HepG2 (cell line): ENCODE measurements around the gene AMPD2. TPM values are rescaled to one million over a fixed set of nuclear protein-coding genes. Genes with fewer than 3 reads are reported as not detected.

ENCODE experiments used
- ATAC-seq: fragments of 200-7000 bp; cut with Tn5 transposase; 3 replicates; pipeline ENCODE4 v1.9.1; 2020; ENCODE audit warnings: mild to moderate bottlenecking, moderate library complexity
- BruUV-seq: library from RNA; stranded (reverse); fragments of 400-500 nt; replicated peaks from 2 replicates; lab custom pipeline; 2021; lab: Mats Ljungman, UMichigan
- CTCF ChIA-PET: fragments of 300-600 bp; formaldehyde crosslinking; extraction: SDS; loops from one replicate; lab custom pipeline; 2021; ENCODE audit warnings: low total read pairs, inconsistent platforms, low intra/inter-chr PET ratio; lab: Yijun Ruan, JAX
- POLR2A ChIA-PET: fragments of 350-600 bp; sonication (Branson Sonifier 250); formaldehyde crosslinking; loops from one replicate; lab custom pipeline; 2020; ENCODE audit warnings: antibody characterized with exemption, inconsistent platforms; lab: Yijun Ruan, JAX
- DNase-seq: peaks from one replicate; pipeline ENCODE4 v3.0.0-alpha.2; 2015; ENCODE audit warnings: low spot score
- FAIRE-seq: peaks from 3 replicates; lab custom pipeline; 2011; peaks lifted over from hg19 to GRCh38; lab: Jason Lieb, UNC
- H2AFZ ChIP-seq: one replicate; pipeline ENCODE4 v1.6.1; 2011; ENCODE audit warnings: low read length, inconsistent platforms
- H3K27ac ChIP-seq: fragments of 300-600 bp; 3 replicates; pipeline ENCODE4 v1.8.0; 2011; ENCODE audit warnings: mixed run types, mild to moderate bottlenecking, mixed read lengths, low read length, inconsistent platforms; ENCODE audit not compliant: insufficient read depth; ENCODE audit errors: extremely low read length
- H3K27me3 ChIP-seq, 2 experiments: fragments of 200-600 bp in 1 of 2; 2 replicates in 1 of 2; 3 replicates in 1 of 2; pipeline versions ENCODE4 v1.6.0 to v1.8.0; 2011; ENCODE audit warnings: low read length in 2 of 2, mild to moderate bottlenecking in 2 of 2, moderate library complexity in 2 of 2, inconsistent platforms in 1 of 2; ENCODE audit not compliant: insufficient read depth in 2 of 2, control insufficient read depth in 1 of 2
- H3K36me3 ChIP-seq, 2 experiments: fragments of 200-600 bp in 1 of 2; replicated peaks in 1 of 2; 2 replicates in 1 of 2; 3 replicates in 1 of 2; pipeline versions ENCODE4 v1.5.1 to v1.8.0; 2011; ENCODE audit warnings: low read length in 2 of 2, inconsistent platforms in 1 of 2; ENCODE audit not compliant: insufficient read depth in 2 of 2, control insufficient read depth in 1 of 2
- H3K4me1 ChIP-seq: 2 replicates; pipeline ENCODE4 v1.5.1; 2012; ENCODE audit warnings: low read length, inconsistent platforms; ENCODE audit not compliant: insufficient read depth
- H3K4me2 ChIP-seq: 2 replicates; pipeline ENCODE4 v1.6.0; 2011; ENCODE audit warnings: low read depth, low read length, inconsistent platforms
- H3K4me3 ChIP-seq, 3 experiments: fragments of 200-600 bp in 1 of 3; sonication (generic), shearing (Covaris generic) in 1 of 3; replicated peaks in 1 of 3; 2 replicates each; pipeline ENCODE4 v1.5.1; 2011 to 2016; ENCODE audit warnings: low read length in 3 of 3, inconsistent platforms in 2 of 3, low read depth in 2 of 3, mild to moderate bottlenecking in 2 of 3, control low read depth in 1 of 3, mixed read lengths in 1 of 3; ENCODE audit not compliant: insufficient read depth in 1 of 3
- H3K79me2 ChIP-seq: one replicate; pipeline ENCODE4 v1.6.1; 2011; ENCODE audit warnings: low read length, inconsistent platforms; ENCODE audit not compliant: insufficient read depth
- H3K9ac ChIP-seq: 2 replicates; pipeline ENCODE4 v1.6.0; 2011; ENCODE audit warnings: mild to moderate bottlenecking, low read depth, low read length, inconsistent platforms; ENCODE audit not compliant: insufficient read depth
- H3K9me3 ChIP-seq: 2 replicates; pipeline ENCODE4 v1.5.1; 2012; ENCODE audit warnings: mild to moderate bottlenecking, low read length
- H4K20me1 ChIP-seq: 2 replicates; pipeline ENCODE4 v1.6.0; 2011; ENCODE audit warnings: inconsistent platforms, mild to moderate bottlenecking, low read length, moderate library complexity; ENCODE audit not compliant: insufficient read depth
- GPBP1L1 ChIP-seq: sonication (generic); formaldehyde crosslinking; IDR thresholded peaks from 2 replicates; pipeline ENCODE4 v1.5.0; 2020; ENCODE audit warnings: mild to moderate bottlenecking, missing genetic modification reagents
- KDM3A ChIP-seq: IDR thresholded peaks from 2 replicates; pipeline ENCODE4 v1.6.1; 2018; ENCODE audit warnings: low read depth, missing compliant biosample characterization
- MIER3 ChIP-seq: IDR thresholded peaks from 2 replicates; pipeline ENCODE4 v1.6.1; 2016; ENCODE audit warnings: missing compliant biosample characterization, borderline replicate concordance
- SALL2 ChIP-seq: sonication (generic); formaldehyde crosslinking; IDR thresholded peaks from 2 replicates; pipeline ENCODE4 v1.8.1; 2023; ENCODE audit warnings: mild to moderate bottlenecking, missing genetic modification reagents, inconsistent platforms
- ZNF547 ChIP-seq: sonication (generic); formaldehyde crosslinking; IDR thresholded peaks from 2 replicates; pipeline ENCODE4 v1.5.1; 2020; ENCODE audit warnings: mild to moderate bottlenecking, missing genetic modification reagents
- ZNF577 ChIP-seq: sonication (generic); formaldehyde crosslinking; IDR thresholded peaks from 2 replicates; pipeline ENCODE4 v1.4.0; 2020; ENCODE audit warnings: mild to moderate bottlenecking, low read depth, missing genetic modification reagents, borderline replicate concordance
- ZSCAN31 ChIP-seq: sonication (generic); formaldehyde crosslinking; IDR thresholded peaks from 2 replicates; pipeline ENCODE4 v1.5.0; 2020; ENCODE audit warnings: low read depth, mild to moderate bottlenecking, missing genetic modification reagents
- WGBS: methylation state at CpG from one replicate; pipeline ENCODE4 v1.1.6; 2017; ENCODE audit warnings: low lambda C conversion rate; 5-methylcytosine and 5-hydroxymethylcytosine counted together
- in situ Hi-C: cut with HindIII; loops from 2 replicates; pipeline ENCODE4 v1.10.0; 2017; ENCODE audit warnings: low pct_unique_long_range_greater_than_20kb; ENCODE audit not compliant: extremely low pct_ligation_motif_present
- intact Hi-C: fragments of 100-400 bp; cut with micrococcal nuclease; formaldehyde crosslinking; loops from one replicate; pipeline ENCODE4 v1.10.0; 2022; ENCODE audit not compliant: unreplicated experiment
- polyA plus RNA-seq, 8 experiments: library from polyadenylated mRNA; depleted of rRNA in 3 of 8; stranded (reverse) in 7 of 8; unstranded in 1 of 8; fragments of >200 nt; fragmentation: Illumina TruSeq in 4 of 8; extraction: Trizol in 4 of 8; gene quantifications; 2 replicates each; pipeline versions ENCODE4 v1.2.1 to v1.2.3, GENCODE V29; 2011 to 2016; ENCODE audit warnings: low read depth in 4 of 8, missing spikeins in 1 of 8, mixed read lengths in 1 of 8; ENCODE audit not compliant: insufficient read depth in 1 of 8
- total RNA-seq, 5 experiments: library from RNA; depleted of rRNA; stranded (reverse); fragments of >200 nt; fragmentation: Illumina TruSeq; extraction: Trizol; gene quantifications; 2 replicates each; pipeline ENCODE4 v1.2.3, GENCODE V29; 2016; ENCODE audit warnings: low read depth in 1 of 5

Gene AMPD2
- total and polyA plus RNA-seq, 2 of the 13 experiments (the other 11 are each of a cell fraction or from before 2014, with no cell fraction given): 62.3 to 82.0 TPM

GRCh38 chr1:109657970-109658369 lies 38.3 kb downstream of the AMPD2 start:
- POLR2A ChIA-PET: no interaction called here
- intact Hi-C loops: loop anchor here (5.0 kb wide), 1 partner anchor 114 kb away; no protein-coding TSS in a partner anchor
- no peak for TF ChIP-seq ZNF547 (CRISPR knock-in tag)
- TF ChIP-seq, all 625 proteins: peak for 0
- H3K9ac ChIP-seq: no peak overlapping the region
- no peak overlapping the region for H2AFZ ChIP-seq
- H3K4me2 ChIP-seq: no peak overlapping the region
- DNase-seq (no peak), FAIRE-seq (no peak), ATAC-seq (no peak)
- 93% methylated on average over 7 of the region's 7 CpGs for WGBS
- BruUV-seq: no TSS peak
- no peak overlapping the region for H3K27ac ChIP-seq
- H4K20me1 ChIP-seq: no peaks in the 10 kb centered on the region
- H3K36me3 ChIP-seq: no peaks in the 10 kb centered on the region; a peak in 2 of 5 replicates
- peaks cover 35% of the 10 kb centered on the region for H3K4me1 ChIP-seq
- H3K27me3 ChIP-seq: 0 out of 5 replicates have a peak, but pooled peaks cover 0 to 4% of the 10 kb centered on the region in 2 experiments
- H3K79me2 ChIP-seq: no peaks in the 10 kb centered on the region
- in situ Hi-C loops: no loop called here
- CTCF ChIA-PET: no interaction called here
- no peaks in the 10 kb centered on the region for H3K9me3 ChIP-seq
- H3K4me3 ChIP-seq: no peak overlapping the region

GRCh38 chr1:109658533-109659042 lies 39.0 kb downstream of the AMPD2 start:
- peaks cover 35% of the 10 kb centered on the region for H3K4me1 ChIP-seq
- ChIA-PET CTCF (no interaction called here), POLR2A (no interaction called here)
- intact Hi-C loops (loop anchor here (5.0 kb wide), 1 partner anchor 114 kb away; no protein-coding TSS in a partner anchor), in situ Hi-C loops (no loop called here)
- H3K4me2 ChIP-seq: no peak overlapping the region
- H3K9ac ChIP-seq: no peak overlapping the region
- H3K27ac ChIP-seq: no peak overlapping the region
- no peaks in the 10 kb centered on the region for H3K79me2 ChIP-seq
- WGBS: 59% methylated on average over 3 of the region's 3 CpGs
- no peak for TF ChIP-seq KDM3A (CRISPR knock-in tag)
- TF ChIP-seq MIER3 (CRISPR knock-in tag): no peak
- TF ChIP-seq GPBP1L1 (CRISPR knock-in tag): no peak
- no peak for TF ChIP-seq SALL2 (CRISPR knock-in tag)
- TF ChIP-seq ZNF577 (CRISPR knock-in tag): no peak
- no peak for TF ChIP-seq ZSCAN31 (CRISPR knock-in tag)
- no peak overlapping the region for H2AFZ ChIP-seq
- no TSS peak for BruUV-seq
- no peaks in the 10 kb centered on the region for H4K20me1 ChIP-seq
- FAIRE-seq: no peak
- DNase-seq: no peak
- 0 out of 5 replicates have a peak, but pooled peaks cover 0 to 4% of the 10 kb centered on the region in 2 experiments for H3K27me3 ChIP-seq
- H3K4me3 ChIP-seq: no peak overlapping the region
- no peak for ATAC-seq
- no peaks in the 10 kb centered on the region for H3K9me3 ChIP-seq
- H3K36me3 ChIP-seq: no peaks in the 10 kb centered on the region; a peak in 2 of 5 replicates
